ENCODE results near the gene PSG5. TPM values are rescaled to one million over a fixed set of nuclear protein-coding genes. Genes with fewer than 3 reads are reported as not detected.
"Not testable (repeated sequence)": the region's sequence is repeated elsewhere in the genome, so short reads cannot be mapped to it uniquely, and the experiment has no call there.

The PSG5 gene
- total RNA-seq, 1 donor from 2014 or later = not detected

- Mint-ChIP-seq H3K9me3 (peaks cover 7% of the 10 kb centered on the region), H3K27ac (no peak overlapping the region), H3K36me3 (ENCODE audit: low read depth) (no peaks in the 10 kb centered on the region), H3K4me1 (no peaks in the 10 kb centered on the region), H3K27me3 (no peaks in the 10 kb centered on the region), H3K4me3 (no peak overlapping the region)
- no peak for ATAC-seq (ENCODE audit: low read depth)
- TF ChIP-seq CTCF (IDR thresholded peaks at IDR 0.05) = no peak
- CTCF ChIA-PET = no interaction called here
- POLR2A ChIA-PET = no interaction called here
- intact Hi-C loops (cut with micrococcal nuclease) = no loop called here
- DNase-seq = no peak
Measured at GRCh38 chr19:43124360-43124759, 62.0 kb downstream of the PSG5 start.

GRCh38 chr19:43120433-43121026, 65.8 kb downstream of the PSG5 start:
- DNase-seq; intact Hi-C loops (cut with micrococcal nuclease); POLR2A ChIA-PET; CTCF ChIA-PET; H3K4me3 Mint-ChIP-seq; H3K4me1 Mint-ChIP-seq; H3K36me3 Mint-ChIP-seq (ENCODE audit: low read depth); H3K27ac Mint-ChIP-seq; H3K27me3 Mint-ChIP-seq; ATAC-seq (ENCODE audit: low read depth): not testable (repeated sequence)
- peaks cover 17% of the 10 kb centered on the region for H3K9me3 Mint-ChIP-seq

DNA sequence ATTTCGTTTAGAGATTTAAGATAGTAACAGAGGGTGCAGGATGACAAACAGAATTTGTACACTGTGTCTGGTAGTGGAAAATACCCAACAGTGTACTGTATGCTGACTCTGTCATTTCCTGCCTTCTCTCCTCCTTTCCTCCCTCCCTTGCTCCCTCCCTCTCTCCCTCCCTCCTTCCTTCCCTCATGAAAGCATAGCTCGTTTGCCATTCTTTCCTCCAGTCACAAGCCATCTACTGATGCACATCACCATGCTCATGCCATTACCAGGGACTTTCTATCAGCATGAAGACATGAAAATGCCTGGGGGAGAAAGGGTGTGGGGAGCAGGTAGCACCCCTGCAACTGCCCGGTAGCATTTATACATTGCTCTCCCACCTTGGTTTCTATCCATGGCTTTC, 66.8 kb downstream of the PSG5 start:
- H3K4me1 Mint-ChIP-seq; H3K36me3 Mint-ChIP-seq (ENCODE audit: low read depth); DNase-seq; POLR2A ChIA-PET; H3K27ac Mint-ChIP-seq; H3K27me3 Mint-ChIP-seq; H3K4me3 Mint-ChIP-seq; CTCF ChIA-PET; ATAC-seq (ENCODE audit: low read depth); intact Hi-C loops (cut with micrococcal nuclease): not testable (repeated sequence)
- H3K9me3 Mint-ChIP-seq = peaks cover 22% of the 10 kb centered on the region

Other genes with a start within 250 kb of the PSG5 start
- gene PSG7, start 249.3 kb downstream of the PSG5 start, total RNA-seq = not detected in 2 replicates
- not detected in 2 replicates for gene PSG11, start 160.1 kb downstream of the PSG5 start, total RNA-seq
- gene PSG2, start 103.8 kb downstream of the PSG5 start, total RNA-seq = not detected in 2 replicates
- not detected in 2 replicates for gene PSG4, start 19.1 kb upstream of the PSG5 start, total RNA-seq
- gene PSG9, start 83.0 kb upstream of the PSG5 start, total RNA-seq = not detected in 2 replicates
- gene CD177, start 167.2 kb upstream of the PSG5 start, total RNA-seq = not detected in 2 replicates
- gene TEX101, start 228.4 kb upstream of the PSG5 start, total RNA-seq = not detected in 2 replicates

Measured in activated B cell treated with CpG ODN at 0.5 μM for 24 hours (primary cell).